AG09309 (cell line): Measurements from ENCODE around the gene KNDC1.

Experiments used
- DNase-seq: peaks from one replicate; pipeline ENCODE4 v3.0.0-alpha.2; 2010; ENCODE audit warnings: low read depth
- H3K4me3 ChIP-seq: 2 replicates; pipeline ENCODE4 v1.5.1; 2011; ENCODE audit warnings: mild to moderate bottlenecking, low read depth, low read length, moderate library complexity; ENCODE audit not compliant: control insufficient read depth
- TF ChIP-seq, protein P1 (sequence below): IDR thresholded peaks from 2 replicates; pipeline ENCODE4 v1.5.1; 2011; ENCODE audit warnings: mild to moderate bottlenecking, low read depth, low read length, inconsistent platforms; ENCODE audit not compliant: insufficient read depth, control insufficient read depth; ENCODE audit errors: missing control alignments

Gene KNDC1

DNA sequence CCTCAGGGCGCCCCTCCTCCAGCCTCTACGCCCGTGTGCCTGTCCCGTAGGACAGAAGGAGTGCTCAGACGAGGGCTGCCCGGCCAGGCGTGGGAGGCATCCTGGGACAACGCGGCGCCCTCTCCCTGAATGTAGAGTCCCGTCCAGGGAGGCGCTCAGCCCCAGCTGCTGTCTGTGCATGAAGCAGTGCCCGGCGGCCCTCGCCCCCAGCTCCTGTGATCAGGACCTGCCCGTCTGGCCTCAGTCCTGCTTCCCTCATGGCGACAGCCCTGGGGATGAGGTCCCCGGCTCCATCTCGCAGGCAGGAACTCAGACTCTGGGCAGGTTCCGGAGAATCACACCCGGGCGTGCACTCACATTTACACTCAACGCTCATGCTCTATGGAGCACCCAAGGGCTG, 45.1 kb downstream of the KNDC1 start:
- no peak for DNase-seq
- H3K4me3 ChIP-seq = no peak overlapping the region
- TF ChIP-seq, protein P1, sequence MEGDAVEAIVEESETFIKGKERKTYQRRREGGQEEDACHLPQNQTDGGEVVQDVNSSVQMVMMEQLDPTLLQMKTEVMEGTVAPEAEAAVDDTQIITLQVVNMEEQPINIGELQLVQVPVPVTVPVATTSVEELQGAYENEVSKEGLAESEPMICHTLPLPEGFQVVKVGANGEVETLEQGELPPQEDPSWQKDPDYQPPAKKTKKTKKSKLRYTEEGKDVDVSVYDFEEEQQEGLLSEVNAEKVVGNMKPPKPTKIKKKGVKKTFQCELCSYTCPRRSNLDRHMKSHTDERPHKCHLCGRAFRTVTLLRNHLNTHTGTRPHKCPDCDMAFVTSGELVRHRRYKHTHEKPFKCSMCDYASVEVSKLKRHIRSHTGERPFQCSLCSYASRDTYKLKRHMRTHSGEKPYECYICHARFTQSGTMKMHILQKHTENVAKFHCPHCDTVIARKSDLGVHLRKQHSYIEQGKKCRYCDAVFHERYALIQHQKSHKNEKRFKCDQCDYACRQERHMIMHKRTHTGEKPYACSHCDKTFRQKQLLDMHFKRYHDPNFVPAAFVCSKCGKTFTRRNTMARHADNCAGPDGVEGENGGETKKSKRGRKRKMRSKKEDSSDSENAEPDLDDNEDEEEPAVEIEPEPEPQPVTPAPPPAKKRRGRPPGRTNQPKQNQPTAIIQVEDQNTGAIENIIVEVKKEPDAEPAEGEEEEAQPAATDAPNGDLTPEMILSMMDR = no peak

DNA sequence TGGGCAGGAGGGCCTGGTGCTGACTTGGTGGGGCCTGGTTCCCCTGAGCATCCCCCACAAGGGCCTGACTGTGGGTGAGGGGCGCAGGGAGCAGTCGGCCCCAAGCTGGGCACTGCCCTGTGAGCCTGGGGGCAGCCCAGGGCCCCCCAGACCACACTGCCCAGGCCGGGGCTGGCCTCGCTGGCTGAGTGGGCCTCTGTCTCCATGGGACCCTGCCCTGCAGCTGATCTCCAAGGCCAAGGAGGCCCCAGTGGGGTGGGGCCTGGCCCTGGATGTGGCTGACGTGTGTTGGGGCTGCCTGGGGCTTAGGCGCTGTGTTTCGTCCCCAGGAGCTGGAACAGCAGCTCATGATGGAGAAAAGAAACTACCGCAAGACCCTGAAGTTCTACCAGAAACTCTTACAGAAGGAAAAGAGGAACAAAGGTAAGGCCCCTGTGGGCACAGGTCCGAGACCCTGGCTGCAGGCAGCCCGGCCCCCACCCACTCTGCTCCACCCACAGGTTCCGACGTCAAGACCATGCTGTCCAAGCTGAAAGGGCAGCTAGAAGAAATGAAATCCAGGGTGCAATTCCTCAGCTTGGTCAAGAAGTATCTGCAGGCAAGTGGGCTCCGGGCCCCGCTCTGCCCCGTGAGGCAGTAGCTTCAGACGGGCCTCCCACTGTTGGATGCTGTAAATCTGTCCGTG, 46.5 kb downstream of the KNDC1 start:
- DNase-seq = no peak
- H3K4me3 ChIP-seq = no peak overlapping the region
- TF ChIP-seq, protein P1 = no peak

DNA sequence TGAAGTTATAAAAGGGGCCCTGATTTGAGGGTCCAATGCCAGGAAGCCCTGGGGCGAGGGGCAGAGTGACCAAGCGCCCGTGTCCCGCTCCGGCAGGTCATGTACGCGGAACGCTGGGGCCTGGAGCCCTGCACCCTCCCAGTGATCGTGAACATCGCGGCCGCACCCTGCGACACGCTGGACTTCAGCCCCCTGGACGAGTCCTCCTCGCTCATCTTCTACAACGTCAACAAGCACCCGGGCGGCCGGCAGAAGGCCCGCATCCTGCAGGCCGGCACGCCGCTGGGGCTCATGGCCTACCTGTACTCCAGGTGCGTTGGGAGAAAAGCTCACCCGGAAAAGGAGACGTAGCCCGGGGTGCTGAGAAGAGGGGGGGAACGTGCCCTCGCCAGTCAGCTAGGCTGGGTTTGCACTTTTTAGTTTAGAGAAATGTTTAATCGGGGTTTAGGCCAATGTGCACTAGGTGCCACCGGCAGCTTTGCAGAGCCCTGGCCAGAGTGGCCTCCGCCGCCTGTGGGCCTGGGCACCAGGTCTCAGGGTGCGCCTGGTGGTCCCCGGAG, 47.1 kb downstream of the KNDC1 start:
- TF ChIP-seq, protein P1 = no peak
- H3K4me3 ChIP-seq = no peak overlapping the region
- no peak for DNase-seq

DNA sequence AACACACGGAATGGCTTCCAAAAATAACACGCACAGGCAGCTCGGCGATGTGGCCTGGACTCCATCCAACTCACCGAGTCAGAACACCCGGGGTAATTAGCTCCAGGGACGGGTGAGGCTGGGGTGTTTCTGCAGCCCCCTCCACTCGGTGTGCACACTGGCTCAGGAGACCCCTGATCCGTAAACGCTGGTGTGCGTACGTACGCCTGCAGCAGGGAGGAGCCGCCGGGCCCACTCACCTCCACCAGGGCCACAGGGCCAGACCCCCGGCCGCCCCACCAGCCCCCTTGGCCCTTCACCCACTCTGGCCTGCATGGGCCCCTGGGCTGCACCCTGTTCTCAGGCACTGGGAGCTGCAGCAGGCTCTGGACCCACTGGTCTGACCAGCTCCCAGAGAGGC, 47.6 kb downstream of the KNDC1 start:
- DNase-seq = no peak
- TF ChIP-seq, protein P1 = no peak
- no peak overlapping the region for H3K4me3 ChIP-seq

DNA sequence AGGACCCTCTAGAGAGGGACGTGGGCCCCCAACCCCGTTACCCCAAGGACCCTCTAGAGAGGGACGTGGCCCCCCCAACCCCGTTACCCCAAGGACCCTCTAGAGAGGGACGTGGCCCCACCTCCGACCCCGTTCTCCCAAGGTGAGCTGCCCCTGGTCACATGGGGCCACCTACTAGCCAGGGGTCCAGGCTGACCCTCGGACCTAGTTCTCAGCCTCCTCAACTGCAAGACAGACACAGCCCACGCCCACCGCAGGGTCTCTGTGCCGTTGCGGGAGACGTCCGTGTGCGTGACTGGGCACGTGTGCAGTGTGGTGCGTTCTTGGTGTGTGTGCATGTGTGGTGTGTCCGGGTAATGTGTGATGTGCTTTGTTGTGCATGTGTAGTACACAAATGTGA, 48.4 kb downstream of the KNDC1 start:
- no peak overlapping the region for H3K4me3 ChIP-seq
- TF ChIP-seq, protein P1 = no peak
- no peak for DNase-seq

DNA sequence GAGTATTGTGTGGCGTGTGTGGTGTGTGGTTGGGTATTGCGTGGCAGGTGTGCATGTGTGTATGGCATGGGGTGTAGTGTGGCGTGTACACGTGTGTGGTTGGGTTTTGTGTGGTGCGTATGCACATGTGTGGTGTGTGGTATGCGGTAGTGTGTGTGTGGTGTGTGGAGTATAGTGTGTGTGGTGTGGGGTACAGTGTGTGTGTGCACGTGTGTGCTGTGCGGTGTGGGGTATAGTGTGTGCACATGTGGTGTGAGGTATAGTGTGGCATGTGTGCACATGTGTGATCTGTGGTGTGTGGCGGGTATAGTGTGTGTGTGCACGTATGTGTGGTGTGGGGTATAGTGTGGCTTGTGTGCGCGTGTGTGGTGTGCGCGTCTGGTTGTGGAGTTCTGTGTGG, 49.1 kb downstream of the KNDC1 start:
- TF ChIP-seq, protein P1 = no peak
- H3K4me3 ChIP-seq = no peak overlapping the region
- no peak for DNase-seq
